ENCODE data around the gene CSF2RB.

DNA sequence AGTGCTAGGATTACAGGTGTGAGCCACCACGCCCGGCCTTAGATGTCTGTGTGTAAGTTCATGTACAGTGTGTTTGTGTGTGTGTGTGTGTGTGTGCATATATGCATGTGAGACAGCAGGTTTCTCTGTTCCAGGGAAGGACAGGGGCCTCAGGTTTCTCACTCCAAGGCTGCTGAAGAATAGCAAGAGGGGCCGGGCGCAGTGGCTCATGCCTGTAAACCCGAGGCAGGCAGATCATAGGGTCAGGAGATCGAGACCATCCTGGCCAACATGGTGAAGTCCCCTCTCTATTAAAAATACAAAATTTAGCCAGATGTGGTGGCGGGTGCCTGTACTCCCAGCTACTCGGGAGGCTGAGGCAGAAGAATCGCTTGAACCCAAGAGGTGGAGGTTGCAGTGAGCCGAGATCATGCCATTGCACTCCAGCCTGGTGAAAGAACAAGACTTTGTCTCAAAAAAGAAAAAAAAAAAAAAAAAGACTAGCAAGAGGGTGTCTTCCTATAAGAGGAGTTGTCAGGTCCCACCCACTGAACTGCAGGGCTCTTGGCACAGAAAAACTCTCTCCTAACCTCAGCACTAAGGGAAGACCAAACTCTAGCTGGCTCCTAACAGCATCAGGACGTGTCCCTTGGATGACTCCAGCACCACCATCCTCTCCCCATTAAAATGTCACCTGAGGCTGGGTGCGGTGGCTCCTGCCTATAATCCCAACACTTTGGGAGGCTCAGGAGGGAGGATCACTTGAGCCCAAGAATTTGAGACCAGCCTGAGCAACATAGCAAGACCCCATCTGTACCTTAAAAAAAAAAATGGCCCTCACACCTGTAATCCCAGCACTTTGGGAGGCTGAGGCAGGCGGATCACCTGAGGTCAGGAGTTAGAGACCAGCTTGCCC is 65.8 kb downstream of the CSF2RB start:
- TF ChIP-seq CTCF (IDR thresholded peaks at IDR 0.05) (no peak), EZH2phosphoT487 (IDR thresholded peaks at IDR 0.05) (no peak), EZH2 (IDR thresholded peaks at IDR 0.05) (no peak)
